BLaER1 (cell line): Measurements from ENCODE around the gene QRFPR.

Experiments
- H3K27ac ChIP-seq: shearing (Covaris generic); formaldehyde crosslinking; 2 replicates; pipeline ENCODE4 v1.8.1; 2022
- H3K27me3 ChIP-seq: shearing (Covaris generic); formaldehyde crosslinking; 2 replicates; pipeline ENCODE4 v1.8.1; 2022
- H3K36me3 ChIP-seq: shearing (Covaris generic); formaldehyde crosslinking; 2 replicates; pipeline ENCODE4 v1.8.1; 2022
- H3K4me1 ChIP-seq: shearing (Covaris generic); formaldehyde crosslinking; 2 replicates; pipeline ENCODE4 v1.8.1; 2022
- H3K4me2 ChIP-seq: shearing (Covaris generic); formaldehyde crosslinking; 2 replicates; pipeline ENCODE4 v1.8.1; 2022
- H3K4me3 ChIP-seq: shearing (Covaris generic); formaldehyde crosslinking; 2 replicates; pipeline ENCODE4 v1.8.1; 2022
- H3K9ac ChIP-seq: shearing (Covaris generic); formaldehyde crosslinking; 2 replicates; pipeline ENCODE4 v1.8.1; 2022
- H3K9me3 ChIP-seq: shearing (Covaris generic); formaldehyde crosslinking; 2 replicates; pipeline ENCODE4 v1.8.1; 2022
- H4K20me1 ChIP-seq: shearing (Covaris generic); formaldehyde crosslinking; 2 replicates; pipeline ENCODE4 v1.8.1; 2022
- Cebpa-rat ChIP-seq: shearing (Covaris generic); IDR thresholded peaks from 2 replicates; pipeline ENCODE4 v1.8.1; 2022

Gene QRFPR

GRCh38 chr4:121379276-121379675, 1.5 kb downstream of the QRFPR start:
- Histone ChIP-seq H3K27ac (no peak overlapping the region), H3K9ac (no peak overlapping the region), H4K20me1 (no peaks in the 10 kb centered on the region), H3K4me1 (no peaks in the 10 kb centered on the region), H3K9me3 (peaks cover 14% of the 10 kb centered on the region), H3K4me3 (no peak overlapping the region), H3K36me3 (no peaks in the 10 kb centered on the region), H3K27me3 (no peaks in the 10 kb centered on the region), H3K4me2 (no peak overlapping the region)
- TF ChIP-seq Cebpa-rat = no peak

GRCh38 chr4:121377076-121377475, 3.7 kb downstream of the QRFPR start:
- Histone ChIP-seq H3K27ac (no peak overlapping the region), H3K27me3 (no peaks in the 10 kb centered on the region), H3K9ac (no peak overlapping the region), H3K9me3 (peaks cover 14% of the 10 kb centered on the region), H4K20me1 (no peaks in the 10 kb centered on the region), H3K4me3 (no peak overlapping the region), H3K36me3 (no peaks in the 10 kb centered on the region), H3K4me2 (no peak overlapping the region), H3K4me1 (no peaks in the 10 kb centered on the region)
- no peak for TF ChIP-seq Cebpa-rat

GRCh38 chr4:121376556-121376955, 4.3 kb downstream of the QRFPR start:
- Histone ChIP-seq H3K9me3 (peaks cover 14% of the 10 kb centered on the region), H3K27ac (no peak overlapping the region), H3K4me2 (no peak overlapping the region), H4K20me1 (no peaks in the 10 kb centered on the region), H3K27me3 (no peaks in the 10 kb centered on the region), H3K9ac (no peak overlapping the region), H3K4me3 (no peak overlapping the region), H3K4me1 (no peaks in the 10 kb centered on the region), H3K36me3 (no peaks in the 10 kb centered on the region)
- no peak for TF ChIP-seq Cebpa-rat

GRCh38 chr4:121376097-121376496, 4.7 kb downstream of the QRFPR start:
- no peak overlapping the region for H3K4me3 ChIP-seq
- no peak overlapping the region for H3K4me2 ChIP-seq
- no peak overlapping the region for H3K9ac ChIP-seq
- no peaks in the 10 kb centered on the region for H4K20me1 ChIP-seq
- no peaks in the 10 kb centered on the region for H3K36me3 ChIP-seq
- H3K27me3 ChIP-seq = no peaks in the 10 kb centered on the region
- no peak for TF ChIP-seq Cebpa-rat
- no peaks in the 10 kb centered on the region for H3K4me1 ChIP-seq
- no peak overlapping the region for H3K27ac ChIP-seq
- peaks cover 14% of the 10 kb centered on the region for H3K9me3 ChIP-seq

GRCh38 chr4:121375262-121375661, 5.6 kb downstream of the QRFPR start:
- Histone ChIP-seq H3K27ac (no peak overlapping the region), H3K4me2 (no peak overlapping the region), H3K9ac (no peak overlapping the region), H3K9me3 (peaks cover 6% of the 10 kb centered on the region), H3K27me3 (no peaks in the 10 kb centered on the region), H3K4me3 (no peak overlapping the region), H3K36me3 (no peaks in the 10 kb centered on the region), H3K4me1 (no peaks in the 10 kb centered on the region), H4K20me1 (no peaks in the 10 kb centered on the region)
- no peak for TF ChIP-seq Cebpa-rat

GRCh38 chr4:121373841-121374240, 7.0 kb downstream of the QRFPR start:
- H3K9me3 ChIP-seq = no peaks in the 10 kb centered on the region
- no peak overlapping the region for H3K27ac ChIP-seq
- no peaks in the 10 kb centered on the region for H3K36me3 ChIP-seq
- H3K4me2 ChIP-seq = no peak overlapping the region
- H3K4me3 ChIP-seq = no peak overlapping the region
- H3K27me3 ChIP-seq = no peaks in the 10 kb centered on the region
- H3K4me1 ChIP-seq = no peaks in the 10 kb centered on the region
- no peak for TF ChIP-seq Cebpa-rat
- H3K9ac ChIP-seq = no peak overlapping the region
- H4K20me1 ChIP-seq = no peaks in the 10 kb centered on the region

GRCh38 chr4:121370729-121371325, 10.0 kb downstream of the QRFPR start:
- Histone ChIP-seq H3K4me1 (no peaks in the 10 kb centered on the region), H3K4me3 (no peak overlapping the region), H3K4me2 (no peak overlapping the region), H3K9me3 (no peaks in the 10 kb centered on the region), H3K9ac (no peak overlapping the region), H3K27me3 (no peaks in the 10 kb centered on the region), H3K27ac (no peak overlapping the region), H4K20me1 (no peaks in the 10 kb centered on the region), H3K36me3 (no peaks in the 10 kb centered on the region)
- TF ChIP-seq Cebpa-rat = no peak

- no peaks in the 10 kb centered on the region for H3K27me3 ChIP-seq
- H3K27ac ChIP-seq = no peak overlapping the region
- no peaks in the 10 kb centered on the region for H4K20me1 ChIP-seq
- TF ChIP-seq Cebpa-rat = no peak
- no peaks in the 10 kb centered on the region for H3K4me1 ChIP-seq
- H3K4me3 ChIP-seq = no peak overlapping the region
- no peak overlapping the region for H3K4me2 ChIP-seq
- H3K9me3 ChIP-seq = no peaks in the 10 kb centered on the region
- H3K9ac ChIP-seq = no peak overlapping the region
- H3K36me3 ChIP-seq = no peaks in the 10 kb centered on the region
Observed at GRCh38 chr4:121360495-121360894, 20.3 kb downstream of the QRFPR start.

- no peaks in the 10 kb centered on the region for H3K27me3 ChIP-seq
- no peaks in the 10 kb centered on the region for H3K36me3 ChIP-seq
- no peak overlapping the region for H3K9ac ChIP-seq
- no peak overlapping the region for H3K27ac ChIP-seq
- H4K20me1 ChIP-seq = no peaks in the 10 kb centered on the region
- peaks cover 4% of the 10 kb centered on the region; the same call in 1 of the 2 replicates for H3K9me3 ChIP-seq
- H3K4me2 ChIP-seq = no peak overlapping the region
- TF ChIP-seq Cebpa-rat = no peak
- no peaks in the 10 kb centered on the region for H3K4me1 ChIP-seq
- no peak overlapping the region for H3K4me3 ChIP-seq
Observed at GRCh38 chr4:121358473-121358872, 22.3 kb downstream of the QRFPR start.

- no peak for TF ChIP-seq Cebpa-rat
- Histone ChIP-seq H3K4me1 (no peaks in the 10 kb centered on the region), H4K20me1 (no peaks in the 10 kb centered on the region), H3K4me3 (no peak overlapping the region), H3K36me3 (no peaks in the 10 kb centered on the region), H3K9me3 (peaks cover 4% of the 10 kb centered on the region; the same call in 1 of the 2 replicates), H3K27ac (no peak overlapping the region), H3K9ac (no peak overlapping the region), H3K27me3 (no peaks in the 10 kb centered on the region), H3K4me2 (no peak overlapping the region)
Observed at GRCh38 chr4:121353213-121353612, 27.6 kb downstream of the QRFPR start.

GRCh38 chr4:121344098-121344497, 36.7 kb downstream of the QRFPR start:
- Histone ChIP-seq H3K36me3 (no peaks in the 10 kb centered on the region), H3K27me3 (no peaks in the 10 kb centered on the region), H3K27ac (no peak overlapping the region), H3K4me1 (no peaks in the 10 kb centered on the region), H3K4me2 (no peak overlapping the region), H3K9me3 (no peaks in the 10 kb centered on the region), H3K9ac (no peak overlapping the region), H3K4me3 (no peak overlapping the region), H4K20me1 (no peaks in the 10 kb centered on the region)
- TF ChIP-seq Cebpa-rat = no peak
